ENCODE data around the gene PKIG. TPM values are rescaled to one million over a fixed set of nuclear protein-coding genes. Genes with fewer than 3 reads are reported as not detected.

Gene PKIG
- polyA plus RNA-seq (2012; rRNA removed), result 63.9 and 92.9 TPM in 2 replicates
- 67.5 and 78.6 TPM in 2 replicates for polyA plus RNA-seq (2012; cell fraction: cytosol; rRNA removed)
- polyA plus RNA-seq (2012; cell fraction: nucleus; rRNA removed), result 29.9 and 37.7 TPM in 2 replicates

DNA sequence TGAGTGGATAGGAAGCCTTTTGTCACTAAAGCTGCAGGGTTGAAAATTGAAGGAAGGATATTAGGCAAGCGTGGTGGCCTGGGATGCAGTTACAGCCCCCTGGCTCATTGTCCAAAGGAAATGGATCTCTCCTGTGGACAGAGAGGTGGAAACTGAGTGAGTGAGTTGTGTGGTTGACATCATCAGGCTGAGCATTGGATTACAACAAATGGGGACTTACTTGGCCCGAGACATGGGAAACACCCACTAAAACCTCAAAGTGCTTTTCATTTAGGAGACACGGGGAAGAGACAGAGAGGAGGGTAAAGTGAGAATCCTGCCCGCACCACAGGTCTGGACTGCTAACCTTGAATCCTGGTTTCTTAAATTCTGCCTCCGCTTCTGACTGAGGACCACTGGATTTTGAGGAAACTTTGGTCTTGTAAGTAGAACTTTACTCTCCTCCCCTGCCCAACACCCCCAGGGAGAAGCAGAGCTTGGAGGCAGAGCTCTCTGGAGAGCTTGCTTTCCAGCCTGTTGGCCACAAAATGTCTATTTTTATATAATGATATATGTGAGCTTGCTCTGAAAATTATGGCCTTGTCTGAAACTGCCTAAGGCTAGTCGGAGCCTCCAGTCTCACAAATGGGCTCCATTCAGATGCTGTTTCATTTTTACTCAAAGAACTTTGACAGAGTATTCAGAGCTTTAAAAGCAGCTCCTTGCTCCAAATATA is at the start of gene PKIG:
PKIG (plus strand) TSS at position 269 of the 715 bp plus-strand sequence. CDS start 31,978 bp downstream, outside the sequence.
- POLR2A ChIA-PET, result no interaction called here
- no peaks in the 10 kb centered on the region for H3K9me2 ChIP-seq
- H3K9me3 ChIP-seq, result no peaks in the 10 kb centered on the region
- peaks cover 27 to 28% of the 10 kb centered on the region in 2 experiments; a peak in 3 of 4 replicates for H3K4me1 ChIP-seq (ENCODE audit: control insufficient read depth in 1 of 2, insufficient read depth in 2 of 2, low read depth in 1 of 2, low read length in 1 of 2)
- CTCF ChIA-PET, result interaction anchor here (1.0 kb wide), 1 partner anchor 28 kb away, joined by 4 read pairs; no protein-coding TSS in a partner anchor
- H3F3A ChIP-seq (replicated peaks; ENCODE audit: insufficient read depth), result peaks cover 6% of the 10 kb centered on the region
- peak within 1 kb of the TSS; percentile 59 for H3K4me2 ChIP-seq
- peak within 1 kb of the TSS; percentile 36 to 63 for H3K27ac ChIP-seq (ENCODE audit: low read depth in 2 of 2, low read length in 1 of 2)
- H4K20me1 ChIP-seq (ENCODE audit: insufficient read depth), result no peaks in the 10 kb centered on the region
- TF ChIP-seq MAX (IDR thresholded peaks at IDR 0.05; ENCODE audit: low read depth), result no peak
- TF ChIP-seq POLR2AphosphoS5 (IDR thresholded peaks at IDR 0.05; ENCODE audit: low read depth, low read length), result no peak
- H3K4me3 ChIP-seq (ENCODE audit: low read depth in 2 of 2, low read length in 1 of 2), result peak within 1 kb of the TSS; percentile 7 to 18; a peak in 2 of 4 replicates
- no peaks in the 10 kb centered on the region for H3K27me3 ChIP-seq (ENCODE audit: insufficient read depth)
- peak within 1 kb of the TSS; percentile 31; the same call in 1 of the 2 replicates for H2AFZ ChIP-seq (ENCODE audit: low read depth)
- no peak for DNase-seq
- WGBS (ENCODE audit: low lambda C conversion rate), result 70% methylated on average over 5 of the region's 6 CpGs
- peak within 1 kb of the TSS; percentile 47; the same call in 1 of the 2 replicates for H3K9ac ChIP-seq
- H3K79me2 ChIP-seq (ENCODE audit: insufficient read depth), result peaks cover 25% of the 10 kb centered on the region; the same call in 1 of the 2 replicates
- no peaks in the 10 kb centered on the region for H3K36me3 ChIP-seq (replicated peaks in 1 of 2; ENCODE audit: control insufficient read depth in 1 of 2, insufficient read depth in 2 of 2, low read length in 1 of 2)

DNA sequence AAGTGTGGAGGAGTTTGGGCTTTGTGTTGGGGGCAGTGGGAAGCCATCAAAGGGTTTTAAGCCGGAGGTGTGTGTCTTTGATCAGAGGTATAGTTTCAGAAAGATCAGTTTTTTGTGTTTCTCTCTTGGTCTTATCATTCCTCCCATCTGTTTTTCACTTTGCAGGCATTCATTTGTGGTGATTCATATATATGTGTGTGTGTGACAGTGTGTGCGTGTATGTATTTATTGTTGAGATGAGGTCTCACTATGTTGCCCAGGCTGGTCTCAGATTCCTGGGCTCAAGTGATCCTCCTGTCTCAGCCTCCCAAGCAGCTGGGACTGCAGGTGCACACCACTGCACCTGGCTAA is 49.4 kb upstream of the PKIG start:
- Histone ChIP-seq H3K9me2 (no peaks in the 10 kb centered on the region), H3K9ac (peak overlapping the region; percentile 96; the same call in 1 of the 2 replicates), H3K9me3 (no peaks in the 10 kb centered on the region), H4K20me1 (ENCODE audit: insufficient read depth) (no peaks in the 10 kb centered on the region), H3K27ac (ENCODE audit: low read depth in 2 of 2, low read length in 1 of 2) (peak overlapping the region in 1 of 2 experiments; percentile 71; a peak in 2 of 4 replicates), H3K36me3 (replicated peaks in 1 of 2; ENCODE audit: control insufficient read depth in 1 of 2, insufficient read depth in 2 of 2, low read length in 1 of 2) (no peaks in the 10 kb centered on the region), H3F3A (replicated peaks; ENCODE audit: insufficient read depth) (peaks cover 22% of the 10 kb centered on the region), H3K79me2 (ENCODE audit: insufficient read depth) (peaks cover 65% of the 10 kb centered on the region), H3K4me1 (ENCODE audit: control insufficient read depth in 1 of 2, insufficient read depth in 2 of 2, low read depth in 1 of 2, low read length in 1 of 2) (peaks cover 6 to 11% of the 10 kb centered on the region in 2 experiments), H3K4me2 (peak overlapping the region; percentile 97), H3K27me3 (ENCODE audit: insufficient read depth) (no peaks in the 10 kb centered on the region), H2AFZ (ENCODE audit: low read depth) (no peak overlapping the region), H3K4me3 (ENCODE audit: low read depth in 2 of 2, low read length in 1 of 2) (peak overlapping the region; percentile 67 to 80)
- ChIA-PET POLR2A (no interaction called here), CTCF (interaction anchor here (1.9 kb wide), 1 partner anchor 76 kb away, joined by 6 read pairs; no protein-coding TSS in a partner anchor)
- DNase-seq, result no peak
- WGBS (ENCODE audit: low lambda C conversion rate), result 30% methylated on average over 2 of the region's 2 CpGs
- TF ChIP-seq TCF12 (IDR thresholded peaks at IDR 0.05), result peak; percentile 60
- TF ChIP-seq, protein P1, sequence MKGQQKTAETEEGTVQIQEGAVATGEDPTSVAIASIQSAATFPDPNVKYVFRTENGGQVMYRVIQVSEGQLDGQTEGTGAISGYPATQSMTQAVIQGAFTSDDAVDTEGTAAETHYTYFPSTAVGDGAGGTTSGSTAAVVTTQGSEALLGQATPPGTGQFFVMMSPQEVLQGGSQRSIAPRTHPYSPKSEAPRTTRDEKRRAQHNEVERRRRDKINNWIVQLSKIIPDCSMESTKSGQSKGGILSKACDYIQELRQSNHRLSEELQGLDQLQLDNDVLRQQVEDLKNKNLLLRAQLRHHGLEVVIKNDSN (IDR thresholded peaks at IDR 0.05; ENCODE audit: borderline replicate concordance, low read depth), result no peak
- peak; percentile 60; the same call in 1 of the 2 replicates for TF ChIP-seq FOSL2 (IDR thresholded peaks at IDR 0.05; ENCODE audit: borderline replicate concordance, low read depth)
- no peak for TF ChIP-seq RFX5 (IDR thresholded peaks at IDR 0.05; ENCODE audit: low read length)
- peak; percentile 70 for TF ChIP-seq JUND (IDR thresholded peaks at IDR 0.05)

DNA sequence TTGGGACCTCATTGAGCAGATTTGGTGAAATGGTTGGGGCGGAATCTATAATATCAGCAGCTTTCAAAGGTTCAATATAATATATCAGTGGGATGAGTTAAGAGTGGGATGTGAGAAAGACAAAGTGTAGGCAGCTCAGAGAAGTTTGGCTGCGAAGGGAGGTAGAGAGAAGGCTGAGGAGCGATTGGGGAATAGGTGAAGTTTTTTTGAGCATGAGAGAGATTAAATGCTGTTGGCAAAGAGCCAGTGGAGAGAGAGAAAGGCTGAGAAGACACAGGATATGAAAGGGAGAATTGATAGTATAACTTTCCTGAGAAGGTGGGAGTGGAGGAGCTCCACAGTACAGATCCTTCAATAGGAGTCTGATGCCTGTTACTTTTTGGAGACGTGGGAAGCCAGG is 48.5 kb upstream of the PKIG start:
- H3K4me1 ChIP-seq (ENCODE audit: control insufficient read depth in 1 of 2, insufficient read depth in 2 of 2, low read depth in 1 of 2, low read length in 1 of 2), result peaks cover 6 to 11% of the 10 kb centered on the region in 2 experiments
- no peak overlapping the region for H3K9ac ChIP-seq
- ChIA-PET POLR2A (no interaction called here), CTCF (interaction anchor here (1.2 to 1.9 kb wide), 2 partner anchors 75 to 417 kb away, joined by 3 to 6 read pairs; no protein-coding TSS in a partner anchor)
- H3K36me3 ChIP-seq (replicated peaks in 1 of 2; ENCODE audit: control insufficient read depth in 1 of 2, insufficient read depth in 2 of 2, low read length in 1 of 2), result no peaks in the 10 kb centered on the region
- DNase-seq, result no peak
- H3K9me2 ChIP-seq, result no peaks in the 10 kb centered on the region
- no peaks in the 10 kb centered on the region for H4K20me1 ChIP-seq (ENCODE audit: insufficient read depth)
- 93% methylated on average over 4 of the region's 4 CpGs for WGBS (ENCODE audit: low lambda C conversion rate)
- peak overlapping the region; percentile 97; the same call in 1 of the 2 replicates for H3K4me2 ChIP-seq
- no peak overlapping the region for H2AFZ ChIP-seq (ENCODE audit: low read depth)
- TF ChIP-seq RXRA (IDR thresholded peaks at IDR 0.05; ENCODE audit: borderline replicate concordance, low read depth), result no peak
- no peak for TF ChIP-seq EP300 (IDR thresholded peaks at IDR 0.05; ENCODE audit: borderline replicate concordance in 1 of 2, low read depth in 1 of 2, low read length in 1 of 2)
- no peak for TF ChIP-seq FOXJ3 (CRISPR knock-in tag; IDR thresholded peaks at IDR 0.05)
- TF ChIP-seq NRF1 (IDR thresholded peaks at IDR 0.05; ENCODE audit: low read depth, low read length), result no peak
- peaks cover 22% of the 10 kb centered on the region for H3F3A ChIP-seq (replicated peaks; ENCODE audit: insufficient read depth)
- H3K79me2 ChIP-seq (ENCODE audit: insufficient read depth), result peaks cover 65% of the 10 kb centered on the region
- no peaks in the 10 kb centered on the region for H3K9me3 ChIP-seq
- peak overlapping the region in 1 of 2 experiments; percentile 71; a peak in 1 of 4 replicates for H3K27ac ChIP-seq (ENCODE audit: low read depth in 2 of 2, low read length in 1 of 2)
- H3K4me3 ChIP-seq (ENCODE audit: low read depth in 2 of 2, low read length in 1 of 2), result no peak overlapping the region
- H3K27me3 ChIP-seq (ENCODE audit: insufficient read depth), result no peaks in the 10 kb centered on the region
